HL-60 (cell line): ENCODE measurements around the gene CEBPB.
"Not testable (repeated sequence)": the region's sequence is repeated elsewhere in the genome, so short reads cannot be mapped to it uniquely, and the experiment has no call there.

ENCODE experiments used
- GABPA ChIP-seq: IDR thresholded peaks from 2 replicates; pipeline ENCODE4 v1.6.1; 2012; ENCODE audit warnings: low read depth
- POLR2AphosphoS5 ChIP-seq: IDR thresholded peaks from 2 replicates; pipeline ENCODE4 v1.6.1; 2012; ENCODE audit warnings: low read depth
- SPI1 ChIP-seq: IDR thresholded peaks from 2 replicates; pipeline ENCODE4 v1.6.1; 2012; ENCODE audit warnings: low read depth, mild to moderate bottlenecking, borderline replicate concordance
- TF ChIP-seq, protein P1 (sequence below): IDR thresholded peaks from one replicate; pipeline ENCODE4 v1.5.1; 2011; ENCODE audit warnings: low read length, control low read depth, inconsistent platforms; ENCODE audit not compliant: insufficient read depth

GRCh38 chr20:50208815-50209214 lies 18.2 kb downstream of the CEBPB start:
- TF ChIP-seq, protein P1, sequence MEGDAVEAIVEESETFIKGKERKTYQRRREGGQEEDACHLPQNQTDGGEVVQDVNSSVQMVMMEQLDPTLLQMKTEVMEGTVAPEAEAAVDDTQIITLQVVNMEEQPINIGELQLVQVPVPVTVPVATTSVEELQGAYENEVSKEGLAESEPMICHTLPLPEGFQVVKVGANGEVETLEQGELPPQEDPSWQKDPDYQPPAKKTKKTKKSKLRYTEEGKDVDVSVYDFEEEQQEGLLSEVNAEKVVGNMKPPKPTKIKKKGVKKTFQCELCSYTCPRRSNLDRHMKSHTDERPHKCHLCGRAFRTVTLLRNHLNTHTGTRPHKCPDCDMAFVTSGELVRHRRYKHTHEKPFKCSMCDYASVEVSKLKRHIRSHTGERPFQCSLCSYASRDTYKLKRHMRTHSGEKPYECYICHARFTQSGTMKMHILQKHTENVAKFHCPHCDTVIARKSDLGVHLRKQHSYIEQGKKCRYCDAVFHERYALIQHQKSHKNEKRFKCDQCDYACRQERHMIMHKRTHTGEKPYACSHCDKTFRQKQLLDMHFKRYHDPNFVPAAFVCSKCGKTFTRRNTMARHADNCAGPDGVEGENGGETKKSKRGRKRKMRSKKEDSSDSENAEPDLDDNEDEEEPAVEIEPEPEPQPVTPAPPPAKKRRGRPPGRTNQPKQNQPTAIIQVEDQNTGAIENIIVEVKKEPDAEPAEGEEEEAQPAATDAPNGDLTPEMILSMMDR: not testable (repeated sequence)
- TF ChIP-seq SPI1, POLR2AphosphoS5, GABPA: not testable (repeated sequence)
